Erythroblast (primary cell): ENCODE measurements around the gene LRP1B.

ENCODE experiments used
- GATA1 ChIP-seq: IDR thresholded peaks from 2 replicates; pipeline ENCODE4 v1.6.1; 2011; ENCODE audit warnings: low read depth, mild to moderate bottlenecking, control low read depth, low read length, moderate library complexity
- POLR2A ChIP-seq: IDR thresholded peaks from 2 replicates; pipeline ENCODE4 v1.6.1; 2011; ENCODE audit warnings: mild to moderate bottlenecking, low read length

DNA sequence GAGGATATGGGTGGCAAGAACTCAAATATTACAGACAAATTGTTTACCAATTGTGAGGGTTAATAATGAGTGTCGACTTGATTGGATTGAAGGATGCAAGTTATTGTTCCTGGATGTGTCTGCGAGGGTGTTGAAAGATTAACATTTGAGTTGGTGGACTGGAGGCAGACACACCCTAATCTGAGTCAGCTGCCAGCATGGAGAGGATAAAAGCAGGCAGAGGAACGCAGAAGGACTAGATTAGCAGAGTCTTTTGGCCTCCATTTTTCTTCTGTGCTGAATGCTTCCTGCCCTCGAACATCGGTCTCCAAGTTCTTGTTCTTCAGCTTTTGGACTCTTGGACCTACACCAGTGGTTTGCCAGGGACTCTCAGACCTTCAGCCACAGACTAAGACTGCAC lies 1503.7 kb downstream of the LRP1B start:
- TF ChIP-seq POLR2A (no peak), GATA1 (no peak)
